Left hindlimb (tissue), 1 donor: Measurements from ENCODE around the gene PCDH1.
A peak's percentile ranks its signal among the peaks of the same experiment; 100 is the strongest.
"Not testable (repeated sequence)": the region's sequence is repeated elsewhere in the genome, so short reads cannot be mapped to it uniquely, and the experiment has no call there.

Experiments used
- DNase-seq: peaks from one replicate; pipeline ENCODE4 v3.0.0-alpha.2; 2018

The PCDH1 gene

GRCh38 chr5:141898448-141899049 lies 20.3 kb upstream of the PCDH1 start:
- no peak for DNase-seq

GRCh38 chr5:141897425-141897824 lies 19.2 kb upstream of the PCDH1 start:
- no peak for DNase-seq

GRCh38 chr5:141890429-141890828 lies 12.2 kb upstream of the PCDH1 start:
- DNase-seq, result not testable (repeated sequence)

GRCh38 chr5:141889282-141889871 lies 11.2 kb upstream of the PCDH1 start:
- no peak for DNase-seq

- DNase-seq, result no peak
Observed at GRCh38 chr5:141883892-141884318, 5.7 kb upstream of the PCDH1 start.

- DNase-seq, result peak; percentile 64
Observed at GRCh38 chr5:141883184-141883891, 5.1 kb upstream of the PCDH1 start.

- DNase-seq, result no peak
Observed at GRCh38 chr5:141882594-141883183, 4.5 kb upstream of the PCDH1 start.

GRCh38 chr5:141881886-141882285 lies 3.7 kb upstream of the PCDH1 start:
- DNase-seq, result no peak

GRCh38 chr5:141880961-141881801 lies 3.0 kb upstream of the PCDH1 start:
- no peak for DNase-seq

GRCh38 chr5:141879941-141880738 lies 1.9 kb upstream of the PCDH1 start:
- DNase-seq, result no peak

- no peak for DNase-seq
Observed at GRCh38 chr5:141879426-141879759, 1.2 kb upstream of the PCDH1 start.

- peak; percentile 83 for DNase-seq
Observed at GRCh38 chr5:141878711-141879425, 658 bp upstream of the PCDH1 start.

- DNase-seq, result no peak
Observed at GRCh38 chr5:141877356-141878185, 639 bp downstream of the PCDH1 start.

- no peak for DNase-seq
Observed at GRCh38 chr5:141876628-141877355, 1.4 kb downstream of the PCDH1 start.

- DNase-seq, result no peak
Observed at GRCh38 chr5:141875795-141876627, 2.2 kb downstream of the PCDH1 start.

GRCh38 chr5:141875022-141875740 lies 3.0 kb downstream of the PCDH1 start:
- DNase-seq, result no peak

GRCh38 chr5:141874262-141874964 lies 3.8 kb downstream of the PCDH1 start:
- DNase-seq, result peak; percentile 25

GRCh38 chr5:141873933-141874261 lies 4.3 kb downstream of the PCDH1 start:
- DNase-seq, result no peak
